HEK293T (cell line): ENCODE data around the gene HAPLN2.
"Not testable (repeated sequence)": the region's sequence is repeated elsewhere in the genome, so short reads cannot be mapped to it uniquely, and the experiment has no call there.

Source experiments
- CTCF ChIA-PET: fragments of 350-600 bp; formaldehyde crosslinking; extraction: SDS; loops from one replicate; lab custom pipeline; 2021; ENCODE audit warnings: antibody characterized with exemption, inconsistent platforms; lab: Yijun Ruan, JAX
- POLR2A ChIA-PET: fragments of 350-600 bp; formaldehyde crosslinking; extraction: SDS; loops from one replicate; lab custom pipeline; 2020; ENCODE audit warnings: antibody characterized with exemption, inconsistent platforms; lab: Yijun Ruan, JAX
- DNase-seq: peaks from one replicate; pipeline ENCODE4 v3.0.0; 2012; ENCODE audit warnings: mixed read lengths; ENCODE audit errors: extremely low spot score
- ARNT ChIP-seq: fragments of 450-650 bp; IDR thresholded peaks from 2 replicates; pipeline ENCODE4 v1.6.1; 2017; ENCODE audit warnings: mild to moderate bottlenecking
- BHLHE40 ChIP-seq: fragments of 450-650 bp; IDR thresholded peaks from 2 replicates; pipeline ENCODE4 v1.6.1; 2016; ENCODE audit warnings: mild to moderate bottlenecking, moderate library complexity, borderline replicate concordance
- CTBP1 ChIP-seq: fragments of 450-650 bp; IDR thresholded peaks from 2 replicates; pipeline ENCODE4 v1.6.1; 2016; ENCODE audit warnings: borderline replicate concordance
- ELF4 ChIP-seq: fragments of 450-650 bp; IDR thresholded peaks from 2 replicates; pipeline ENCODE4 v1.6.1; 2017; ENCODE audit warnings: antibody characterized with exemption
- FOXA1 ChIP-seq: fragments of 450-650 bp; IDR thresholded peaks from 2 replicates; pipeline ENCODE4 v1.6.1; 2016; ENCODE audit warnings: mild to moderate bottlenecking
- FOXK2 ChIP-seq: fragments of 450-650 bp; IDR thresholded peaks from 2 replicates; pipeline ENCODE4 v1.6.1; 2016; ENCODE audit warnings: mild to moderate bottlenecking
- FOXM1 ChIP-seq: fragments of 450-650 bp; IDR thresholded peaks from 2 replicates; pipeline ENCODE4 v1.6.1; 2017; ENCODE audit warnings: mild to moderate bottlenecking, borderline replicate concordance
- HDGF ChIP-seq: fragments of 450-650 bp; IDR thresholded peaks from 2 replicates; pipeline ENCODE4 v1.6.1; 2017; ENCODE audit warnings: antibody characterized with exemption, borderline replicate concordance
- L3MBTL2 ChIP-seq: fragments of 450-650 bp; conservative IDR thresholded peaks from 2 replicates; pipeline ENCODE4 v1.6.1; 2016; ENCODE audit warnings: mild to moderate bottlenecking
- LEF1 ChIP-seq: fragments of 450-650 bp; IDR thresholded peaks from 2 replicates; pipeline ENCODE4 v1.6.1; 2017; ENCODE audit warnings: mild to moderate bottlenecking, borderline replicate concordance
- NFRKB ChIP-seq: fragments of 450-650 bp; IDR thresholded peaks from 2 replicates; pipeline ENCODE4 v1.6.1; 2016; ENCODE audit warnings: mild to moderate bottlenecking, moderate library complexity
- SP1 ChIP-seq: fragments of 450-650 bp; IDR thresholded peaks from 2 replicates; pipeline ENCODE4 v1.6.1; 2017
- SUZ12 ChIP-seq: fragments of 450-650 bp; IDR thresholded peaks from 2 replicates; pipeline ENCODE4 v1.6.1; 2016; ENCODE audit warnings: mild to moderate bottlenecking
- TARDBP ChIP-seq: fragments of 450-650 bp; IDR thresholded peaks from 2 replicates; pipeline ENCODE4 v1.6.1; 2016
- ZNF384 ChIP-seq: fragments of 450-650 bp; IDR thresholded peaks from 2 replicates; pipeline ENCODE4 v1.6.1; 2016
- TF ChIP-seq, protein P1 (sequence below): fragments of 450-650 bp; IDR thresholded peaks from 2 replicates; pipeline ENCODE4 v1.6.1; 2016

HAPLN2 gene

DNA sequence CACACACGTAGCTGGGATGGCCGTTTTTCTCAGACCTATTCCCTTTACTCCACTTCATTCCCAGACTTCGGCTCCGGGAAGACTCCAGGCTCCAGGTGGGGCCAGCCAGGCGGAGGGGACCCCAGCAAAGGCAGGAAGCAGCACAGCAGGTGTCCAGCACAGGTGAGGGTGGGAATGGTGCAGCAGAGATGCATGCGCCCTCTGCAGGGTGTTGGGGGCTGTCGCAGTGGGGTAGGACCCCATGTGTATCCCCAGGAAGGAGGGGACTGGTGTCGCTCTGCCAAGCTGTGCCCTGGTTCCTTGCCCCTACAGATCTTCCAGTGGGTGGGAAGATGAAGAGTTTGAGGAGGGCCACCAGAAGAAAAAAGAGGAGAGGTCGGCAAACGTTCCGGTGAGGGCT is 34.4 kb upstream of the HAPLN2 start:
- POLR2A ChIA-PET, result no interaction called here

DNA sequence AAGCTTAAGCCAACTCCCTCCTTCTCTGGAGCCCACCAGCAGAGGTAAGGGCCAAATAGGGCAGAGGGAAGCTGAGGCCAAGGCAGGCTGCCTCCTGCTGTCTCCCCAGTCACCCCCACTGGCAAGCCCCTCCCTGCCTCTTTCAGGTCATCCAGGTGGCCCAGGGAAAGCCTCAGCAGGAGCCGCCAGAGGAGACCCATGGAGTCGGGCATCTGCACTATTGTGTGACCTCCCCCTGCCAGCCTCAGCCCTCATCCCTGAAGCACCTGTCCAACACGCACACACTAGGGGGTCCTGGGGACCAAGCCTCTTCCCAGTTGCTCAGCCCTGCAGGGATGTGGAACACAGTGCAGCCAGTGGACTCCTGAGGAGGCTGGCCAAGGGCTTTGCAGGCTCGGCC is 32.9 kb upstream of the HAPLN2 start:
- ChIA-PET POLR2A (interaction anchor here (1.4 kb wide), 1 partner anchor 15 kb away, joined by 4 read pairs; no protein-coding TSS in a partner anchor), CTCF (interaction anchor here (1.0 to 1.6 kb wide), 3 partner anchors 8 to 128 kb away, joined by 4 to 6 read pairs (median 4); no protein-coding TSS in a partner anchor)
- no peak for DNase-seq
- TF ChIP-seq HDGF, result no peak
- TF ChIP-seq, protein P1, sequence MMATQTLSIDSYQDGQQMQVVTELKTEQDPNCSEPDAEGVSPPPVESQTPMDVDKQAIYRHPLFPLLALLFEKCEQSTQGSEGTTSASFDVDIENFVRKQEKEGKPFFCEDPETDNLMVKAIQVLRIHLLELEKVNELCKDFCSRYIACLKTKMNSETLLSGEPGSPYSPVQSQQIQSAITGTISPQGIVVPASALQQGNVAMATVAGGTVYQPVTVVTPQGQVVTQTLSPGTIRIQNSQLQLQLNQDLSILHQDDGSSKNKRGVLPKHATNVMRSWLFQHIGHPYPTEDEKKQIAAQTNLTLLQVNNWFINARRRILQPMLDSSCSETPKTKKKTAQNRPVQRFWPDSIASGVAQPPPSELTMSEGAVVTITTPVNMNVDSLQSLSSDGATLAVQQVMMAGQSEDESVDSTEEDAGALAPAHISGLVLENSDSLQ, result no peak
- no peak for TF ChIP-seq FOXK2
- TF ChIP-seq L3MBTL2, result no peak
- TF ChIP-seq SUZ12, result no peak
- TF ChIP-seq NFRKB, result no peak
- TF ChIP-seq ARNT, result no peak
- no peak for TF ChIP-seq FOXM1
- no peak for TF ChIP-seq FOXA1
- TF ChIP-seq SP1, result no peak

More for the DNA sequence above, 34.4 kb upstream of the HAPLN2 start:
- peak; percentile 45 for DNase-seq
- CTCF ChIA-PET, result interaction anchor here (1.0 to 1.4 kb wide), 3 partner anchors 18 to 24 kb away, joined by 4 to 7 read pairs (median 5); partner anchors contain the start of gene GPATCH4
- TF ChIP-seq SUZ12 (no peak), NFRKB (no peak), TARDBP (no peak), HDGF (no peak), LEF1 (no peak), SP1 (no peak), CTBP1 (no peak), ELF4 (no peak), FOXK2 (no peak), FOXM1 (no peak), ARNT (no peak), L3MBTL2 (no peak), ZNF384 (no peak), FOXA1 (no peak), BHLHE40 (no peak)
- TF ChIP-seq, protein P1, result no peak

DNA sequence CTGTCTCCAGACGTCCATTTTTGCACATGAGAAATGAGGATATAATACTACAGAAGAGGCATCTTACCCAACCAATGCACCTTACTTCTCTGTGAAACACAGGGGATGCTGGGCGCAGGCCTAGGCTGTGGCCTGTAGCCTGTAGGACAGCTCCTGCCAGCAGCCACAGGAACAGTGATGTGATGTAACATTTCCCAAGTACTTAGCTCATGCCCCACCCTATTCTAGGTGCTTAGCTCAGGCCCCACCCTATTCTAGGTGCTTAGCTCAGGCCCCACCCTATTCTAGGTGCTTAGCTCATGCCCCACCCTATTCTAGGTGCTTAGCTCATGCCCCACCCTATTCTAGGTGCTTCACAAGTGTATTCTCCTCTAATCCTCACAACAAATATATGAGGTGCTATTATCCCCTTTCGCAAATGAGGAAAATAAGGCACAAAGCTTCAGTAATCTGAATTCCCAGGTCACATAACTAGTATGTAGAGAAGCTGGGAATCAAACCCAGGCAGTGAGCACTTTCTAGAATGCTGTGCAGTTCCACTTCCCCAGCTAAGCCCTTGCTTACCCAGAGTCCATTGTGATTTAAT is 32.2 kb upstream of the HAPLN2 start:
- ChIA-PET CTCF (interaction anchor here (0.7 to 1.6 kb wide), 4 partner anchors 9 to 129 kb away, joined by 3 to 6 read pairs (median 4); partner anchors contain the start of gene HAPLN2), POLR2A (interaction anchor here (1.4 kb wide), 1 partner anchor 15 kb away, joined by 4 read pairs; no protein-coding TSS in a partner anchor)
- TF ChIP-seq SUZ12 (no peak), TARDBP (no peak), CTBP1 (no peak), L3MBTL2 (no peak), FOXK2 (no peak), BHLHE40 (no peak), FOXM1 (no peak), HDGF (no peak), ZNF384 (no peak), ARNT (no peak), ELF4 (no peak), NFRKB (no peak), FOXA1 (no peak), LEF1 (no peak), SP1 (no peak)
- TF ChIP-seq, protein P1, result no peak
- DNase-seq, result no peak

DNA sequence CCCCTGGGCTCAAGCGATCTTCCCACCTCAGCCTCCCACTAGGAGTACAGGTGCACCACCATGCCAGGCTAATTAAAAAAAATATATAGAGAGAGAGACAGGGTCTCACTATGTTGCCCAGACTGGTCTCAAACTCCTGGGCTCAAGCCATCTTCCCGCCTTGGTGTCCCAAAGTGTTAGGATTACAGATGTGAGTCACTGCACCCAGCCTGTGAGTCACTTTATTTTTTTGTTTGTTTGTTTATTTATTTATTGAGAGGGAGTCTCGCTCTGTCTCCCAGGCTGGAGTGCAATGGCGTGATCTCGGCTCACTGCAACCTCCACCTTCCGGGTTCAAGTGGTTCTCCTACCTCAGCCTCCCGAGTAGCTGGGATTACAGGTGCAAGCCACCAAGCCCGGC is 31.3 kb upstream of the HAPLN2 start:
- DNase-seq, CTCF ChIA-PET: not testable (repeated sequence)
- POLR2A ChIA-PET, result interaction anchor here (0.7 to 1.6 kb wide), 3 partner anchors 14 to 87 kb away, joined by 3 to 4 read pairs (median 4); partner anchors contain the start of gene MEF2D

DNA sequence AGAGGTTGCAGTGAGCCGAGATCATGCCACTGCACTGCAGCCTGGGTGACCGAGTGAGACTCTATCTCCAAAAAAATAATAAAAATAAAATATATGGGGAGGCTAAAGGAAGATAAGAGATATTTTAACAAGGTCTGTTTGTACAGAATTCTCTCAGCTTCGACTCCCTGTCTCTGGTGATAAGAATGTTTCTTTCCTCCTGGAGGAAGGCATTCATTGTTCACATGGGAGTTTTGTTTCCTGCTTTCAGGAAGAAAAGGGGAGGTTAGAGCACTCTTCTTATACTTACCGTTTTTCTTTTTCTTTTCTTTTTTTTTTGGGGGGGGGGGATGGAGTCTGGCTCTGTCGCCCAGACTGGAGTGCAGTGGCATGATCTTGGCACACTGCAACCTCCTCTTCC is 29.7 kb upstream of the HAPLN2 start:
- ChIA-PET CTCF (no interaction called here), POLR2A (interaction anchor here (1.6 kb wide), 1 partner anchor 89 kb away, joined by 4 read pairs; the partner anchor contains the start of gene MEF2D)
- no peak for DNase-seq
- no peak for TF ChIP-seq TARDBP
- no peak for TF ChIP-seq ARNT
- no peak for TF ChIP-seq L3MBTL2
- no peak for TF ChIP-seq FOXA1
